Activated naive CD4-positive, alpha-beta T cell treated with anti-CD3 and anti-CD28 coated beads, Interleukin-2, amount 50 U/mL, for 24 hours (primary cell): ENCODE results near the gene KCNA2.

Experiments
- H3K27ac Mint-ChIP-seq: one replicate; pipeline ENCODE4 v1.8.0; 2021; ENCODE audit warnings: mild to moderate bottlenecking, mixed read lengths
- H3K27me3 Mint-ChIP-seq: one replicate; pipeline ENCODE4 v1.8.0; 2021; ENCODE audit warnings: mixed read lengths
- H3K36me3 Mint-ChIP-seq: one replicate; pipeline ENCODE4 v1.8.0; 2021; ENCODE audit warnings: mixed read lengths
- H3K4me1 Mint-ChIP-seq: one replicate; pipeline ENCODE4 v1.8.0; 2021; ENCODE audit warnings: mixed read lengths
- H3K4me3 Mint-ChIP-seq: one replicate; pipeline ENCODE4 v1.8.0; 2021; ENCODE audit warnings: mild to moderate bottlenecking, mixed read lengths
- H3K9me3 Mint-ChIP-seq: one replicate; pipeline ENCODE4 v1.8.0; 2021; ENCODE audit warnings: mixed read lengths

Gene KCNA2

GRCh38 chr1:110545492-110545891 lies 60.7 kb downstream of the KCNA2 start:
- Mint-ChIP-seq H3K4me1 (no peaks in the 10 kb centered on the region), H3K36me3 (no peaks in the 10 kb centered on the region), H3K27me3 (peaks cover 11% of the 10 kb centered on the region)

GRCh38 chr1:110544753-110545152 lies 61.4 kb downstream of the KCNA2 start:
- H3K4me3 Mint-ChIP-seq: no peak overlapping the region

More at GRCh38 chr1:110545492-110545891, 60.7 kb downstream of the KCNA2 start:
- Mint-ChIP-seq H3K4me3 (no peak overlapping the region), H3K9me3 (no peaks in the 10 kb centered on the region), H3K27ac (no peak overlapping the region)

More at GRCh38 chr1:110544753-110545152, 61.4 kb downstream of the KCNA2 start:
- no peak overlapping the region for H3K27ac Mint-ChIP-seq
- H3K36me3 Mint-ChIP-seq: no peaks in the 10 kb centered on the region
- H3K27me3 Mint-ChIP-seq: peaks cover 11% of the 10 kb centered on the region
- no peaks in the 10 kb centered on the region for H3K9me3 Mint-ChIP-seq
- H3K4me1 Mint-ChIP-seq: no peaks in the 10 kb centered on the region
